Esophagus muscularis mucosa (tissue), 4 donors: ENCODE data around the gene MED10. TPM values are rescaled to one million over a fixed set of nuclear protein-coding genes. Genes with fewer than 3 reads are reported as not detected.
A peak's percentile ranks its signal among the peaks of the same experiment; 100 is the strongest.

ENCODE experiments used
- DNase-seq: peaks from one replicate; pipeline ENCODE4 v3.0.0-alpha.2; 2017; ENCODE audit errors: extremely low spot score
- H3K27ac ChIP-seq, 4 donors: fragments of 200-600 bp; sonication (generic); replicated peaks in 1 of 4; 1 replicate in 3 of 4; 2 replicates in 1 of 4; pipeline ENCODE4 v1.5.1; 2016 to 2019; ENCODE audit warnings: mild to moderate bottlenecking in 1 of 4
- H3K27me3 ChIP-seq, 4 donors: fragments of 200-600 bp; sonication (generic); one replicate each; pipeline versions ENCODE4 v1.5.1 to v1.6.0; 2016 to 2019
- H3K36me3 ChIP-seq, 4 donors: fragments of 200-600 bp; sonication (generic); one replicate each; pipeline ENCODE4 v1.5.1; 2016 to 2019
- H3K4me1 ChIP-seq, 4 donors: fragments of 200-600 bp; sonication (generic); one replicate each; pipeline ENCODE4 v1.5.1; 2016 to 2019
- H3K4me3 ChIP-seq, 4 donors: fragments of 200-600 bp; sonication (generic); 1 replicate in 2 of 4; 2 replicates in 2 of 4; pipeline ENCODE4 v1.5.1; 2016 to 2019; ENCODE audit warnings: mild to moderate bottlenecking in 4 of 4, moderate library complexity in 1 of 4
- H3K9me3 ChIP-seq, 4 donors: fragments of 200-600 bp; sonication (generic); 1 replicate in 3 of 4; 2 replicates in 1 of 4; pipeline ENCODE4 v1.5.1; 2016 to 2019
- EP300 ChIP-seq: sonication (generic); formaldehyde crosslinking; IDR thresholded peaks from one replicate; pipeline ENCODE4 v1.6.1; 2017; ENCODE audit warnings: antibody characterized with exemption
- POLR2A ChIP-seq: fragments of 450-650 bp; IDR thresholded peaks from one replicate; pipeline ENCODE4 v1.6.1; 2017; ENCODE audit warnings: antibody characterized with exemption, moderate library complexity, mild to moderate bottlenecking, low read depth
- POLR2AphosphoS5 ChIP-seq, 2 donors: sonication (generic); formaldehyde crosslinking; IDR thresholded peaks; one replicate each; pipeline ENCODE4 v1.6.1; 2017; ENCODE audit warnings: antibody characterized with exemption in 2 of 2
- WGBS: methylation state at CpG from one replicate; pipeline ENCODE4 v1.1.5; 2018; 5-methylcytosine and 5-hydroxymethylcytosine counted together
- intact Hi-C: fragments of 100-400 bp; cut with DNase I; formaldehyde crosslinking; loops from one replicate; pipeline ENCODE4 v1.15.1; 2023
- total RNA-seq, 4 donors: library from RNA; depleted of rRNA; stranded (reverse); fragments of >200 nt; gene quantifications; one replicate each; pipeline versions ENCODE4 v1.1.0 to v1.2.1, GENCODE V29; 2016
- TF ChIP-seq, protein P1 (sequence below), 3 experiments: fragments of 200-600 bp in 2 of 3; fragments of 450-650 bp in 1 of 3; sonication (generic) in 2 of 3; IDR thresholded peaks; one replicate each; pipeline ENCODE4 v1.5.1; 2017 to 2019; ENCODE audit warnings: antibody characterized with exemption in 3 of 3, mild to moderate bottlenecking in 2 of 3, moderate library complexity in 1 of 3

Gene MED10
- total RNA-seq, 4 donors from 2014 or later: 29.9 to 47.2 (median 35.2) TPM

DNA sequence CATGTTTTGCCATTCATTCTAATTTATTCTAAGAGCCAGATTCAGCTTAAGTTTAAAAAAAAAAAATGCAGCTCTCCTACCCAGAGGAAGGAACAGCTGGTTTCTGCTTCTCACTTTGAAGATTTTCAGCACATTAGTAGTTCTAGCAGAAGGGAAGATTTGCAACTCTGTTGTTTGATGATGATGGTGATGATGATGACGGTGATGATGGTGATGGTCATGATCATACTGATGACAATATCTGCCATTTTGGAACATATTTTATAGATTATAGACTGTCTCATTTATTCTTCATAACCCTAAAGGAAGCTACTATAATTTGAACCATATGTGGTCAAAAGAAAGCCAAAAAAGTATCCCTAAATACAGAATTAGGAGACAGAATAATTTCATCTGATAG, 7.9 kb upstream of the MED10 start:
- Histone ChIP-seq H3K9me3 (no peaks in the 10 kb centered on the region), H3K27ac (no peak overlapping the region), H3K36me3 (no peaks in the 10 kb centered on the region), H3K4me1 (no peaks in the 10 kb centered on the region), H3K4me3 (no peak overlapping the region), H3K27me3 (peaks cover 0 to 27% (median 0%) of the 10 kb centered on the region in 4 donors)
- intact Hi-C loops: no loop called here
- TF ChIP-seq POLR2AphosphoS5 (IDR thresholded peaks at IDR 0.05) (no peak), POLR2A (no peak), EP300 (no peak)
- TF ChIP-seq, protein P1, sequence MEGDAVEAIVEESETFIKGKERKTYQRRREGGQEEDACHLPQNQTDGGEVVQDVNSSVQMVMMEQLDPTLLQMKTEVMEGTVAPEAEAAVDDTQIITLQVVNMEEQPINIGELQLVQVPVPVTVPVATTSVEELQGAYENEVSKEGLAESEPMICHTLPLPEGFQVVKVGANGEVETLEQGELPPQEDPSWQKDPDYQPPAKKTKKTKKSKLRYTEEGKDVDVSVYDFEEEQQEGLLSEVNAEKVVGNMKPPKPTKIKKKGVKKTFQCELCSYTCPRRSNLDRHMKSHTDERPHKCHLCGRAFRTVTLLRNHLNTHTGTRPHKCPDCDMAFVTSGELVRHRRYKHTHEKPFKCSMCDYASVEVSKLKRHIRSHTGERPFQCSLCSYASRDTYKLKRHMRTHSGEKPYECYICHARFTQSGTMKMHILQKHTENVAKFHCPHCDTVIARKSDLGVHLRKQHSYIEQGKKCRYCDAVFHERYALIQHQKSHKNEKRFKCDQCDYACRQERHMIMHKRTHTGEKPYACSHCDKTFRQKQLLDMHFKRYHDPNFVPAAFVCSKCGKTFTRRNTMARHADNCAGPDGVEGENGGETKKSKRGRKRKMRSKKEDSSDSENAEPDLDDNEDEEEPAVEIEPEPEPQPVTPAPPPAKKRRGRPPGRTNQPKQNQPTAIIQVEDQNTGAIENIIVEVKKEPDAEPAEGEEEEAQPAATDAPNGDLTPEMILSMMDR (IDR thresholded peaks at IDR 0.05): no peak
- no peak for DNase-seq
- 92% methylated on average over 1 of the region's 1 CpG for WGBS

DNA sequence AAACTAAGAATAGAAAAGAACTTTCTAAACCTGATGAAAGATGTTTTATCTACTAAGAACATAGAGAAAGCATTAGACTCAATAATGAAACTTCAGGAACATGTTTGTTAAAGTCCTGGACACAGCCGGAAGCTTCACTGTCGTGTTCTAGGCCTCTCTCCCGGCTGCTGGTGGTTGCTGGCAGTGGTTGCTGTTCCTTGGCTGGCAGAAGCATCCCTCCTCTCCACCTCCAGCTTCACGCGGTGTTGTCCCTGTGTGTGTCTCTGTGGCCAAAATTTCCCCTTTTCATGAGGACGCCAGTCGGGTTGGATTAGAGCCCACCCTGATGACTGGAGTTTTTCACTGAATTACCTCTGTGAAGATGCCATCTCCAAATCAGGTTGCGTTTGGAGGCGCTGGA, 6.5 kb upstream of the MED10 start:
- H3K27me3 ChIP-seq: peaks cover 0 to 16% (median 0%) of the 10 kb centered on the region in 4 donors
- no peak overlapping the region for H3K27ac ChIP-seq
- DNase-seq: no peak
- no peaks in the 10 kb centered on the region for H3K9me3 ChIP-seq
- H3K36me3 ChIP-seq: no peaks in the 10 kb centered on the region
- H3K4me1 ChIP-seq: no peaks in the 10 kb centered on the region
- TF ChIP-seq, protein P1 (IDR thresholded peaks at IDR 0.05): no peak
- TF ChIP-seq EP300 (no peak), POLR2AphosphoS5 (IDR thresholded peaks at IDR 0.05) (no peak), POLR2A (no peak)
- H3K4me3 ChIP-seq: no peak overlapping the region
- intact Hi-C loops: no loop called here
- 86% methylated on average over 9 of the region's 9 CpGs for WGBS

DNA sequence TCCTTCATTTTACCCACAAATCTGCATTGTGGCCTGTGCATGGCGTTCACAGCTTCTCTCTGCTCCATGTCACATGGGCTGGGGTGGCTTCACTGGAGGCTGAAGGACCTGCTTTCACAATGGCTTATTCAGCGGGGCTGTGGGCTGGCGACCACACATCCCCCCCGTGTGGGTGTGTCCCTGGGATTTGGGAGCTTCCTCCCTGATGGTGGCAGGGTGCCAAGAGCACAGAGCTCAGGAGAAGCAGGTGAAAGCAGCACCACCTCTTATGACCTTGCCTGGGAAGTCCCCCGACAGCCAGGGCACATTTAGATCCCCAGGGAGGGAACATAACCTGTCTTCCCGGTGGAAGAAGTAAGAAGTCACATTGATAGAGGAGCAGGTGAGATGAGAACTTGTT, 5.0 kb upstream of the MED10 start:
- H3K4me1 ChIP-seq: peaks cover 0 to 9% (median 8%) of the 10 kb centered on the region in 4 donors
- no peak overlapping the region for H3K27ac ChIP-seq
- intact Hi-C loops: no loop called here
- no peak for DNase-seq
- TF ChIP-seq POLR2A (no peak), POLR2AphosphoS5 (IDR thresholded peaks at IDR 0.05) (no peak), EP300 (no peak)
- TF ChIP-seq, protein P1 (IDR thresholded peaks at IDR 0.05): no peak
- WGBS: 59% methylated on average over 5 of the region's 6 CpGs
- no peak overlapping the region for H3K4me3 ChIP-seq
- H3K27me3 ChIP-seq: peaks cover 0 to 16% (median 0%) of the 10 kb centered on the region in 4 donors
- H3K36me3 ChIP-seq: no peaks in the 10 kb centered on the region
- no peaks in the 10 kb centered on the region for H3K9me3 ChIP-seq

DNA sequence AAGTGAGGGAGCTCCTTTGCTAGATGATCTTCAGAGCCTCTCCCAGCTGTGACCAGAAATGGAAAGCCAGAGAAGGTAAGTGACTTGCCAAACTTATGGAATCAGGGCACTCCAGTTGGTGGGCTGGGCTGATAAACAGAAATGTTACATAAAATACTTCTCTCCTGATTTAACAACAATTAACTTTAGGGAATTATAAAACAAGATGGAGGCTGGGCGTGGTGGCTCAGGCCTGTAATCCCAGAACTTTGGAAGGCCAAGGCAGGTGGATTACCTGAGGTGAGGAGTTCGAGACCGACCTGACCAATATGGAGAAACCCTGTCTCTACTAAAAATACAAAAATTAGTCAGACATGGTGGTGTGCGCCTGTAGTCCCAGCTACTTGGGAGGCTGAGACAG, 899 bp upstream of the MED10 start:
- Histone ChIP-seq H3K4me1 (peaks cover 18 to 28% (median 26%) of the 10 kb centered on the region in 4 donors), H3K9me3 (no peaks in the 10 kb centered on the region), H3K27me3 (peaks cover 0 to 6% (median 0%) of the 10 kb centered on the region in 4 donors), H3K27ac (peak overlapping the region; percentile 80 to 93 (median 89)), H3K4me3 (peak overlapping the region; percentile 81 to 98 (median 96)), H3K36me3 (peaks cover 14 to 27% (median 20%) of the 10 kb centered on the region in 4 donors)
- 94% methylated on average over 4 of the region's 4 CpGs for WGBS
- TF ChIP-seq EP300 (no peak), POLR2A (no peak)
- TF ChIP-seq, protein P1 (IDR thresholded peaks at IDR 0.05): no peak
- intact Hi-C loops: loop anchor here (5.0 to 10.0 kb wide), 3 partner anchors 253 to 882 kb away; partner anchors contain the start of genes NSUN2 and SRD5A1
- no peak for DNase-seq

DNA sequence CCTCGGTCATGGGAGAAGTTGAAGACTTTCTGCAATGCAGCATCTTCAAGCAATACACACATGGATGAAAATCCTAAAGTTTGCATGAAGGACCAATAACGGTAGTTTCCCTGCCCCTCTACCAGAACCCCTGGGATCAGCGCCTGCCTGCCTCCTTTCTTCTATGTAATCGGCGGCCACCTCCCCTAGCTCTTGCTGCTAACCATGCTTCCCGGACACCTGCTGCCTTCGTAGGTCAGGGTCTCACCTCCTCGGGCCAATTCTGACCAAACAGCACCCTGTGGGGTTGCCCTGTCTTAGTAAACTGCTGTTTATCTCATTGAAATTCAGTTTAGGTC, 388 bp upstream of the MED10 start:
- no peak for TF ChIP-seq POLR2A
- no peak for TF ChIP-seq POLR2AphosphoS5 (IDR thresholded peaks at IDR 0.05)
- TF ChIP-seq EP300: no peak
- TF ChIP-seq, protein P1 (IDR thresholded peaks at IDR 0.05): no peak
- H3K9me3 ChIP-seq: no peaks in the 10 kb centered on the region
- 9% methylated on average over 7 of the region's 8 CpGs for WGBS
- H3K36me3 ChIP-seq: peaks cover 18 to 32% (median 23%) of the 10 kb centered on the region in 4 donors
- peak overlapping the region; percentile 81 to 98 (median 96) for H3K4me3 ChIP-seq
- intact Hi-C loops: loop anchor here (5.0 to 10.0 kb wide), 3 partner anchors 254 to 881 kb away; partner anchors contain the start of genes NSUN2 and SRD5A1
- peaks cover 18 to 28% (median 26%) of the 10 kb centered on the region in 4 donors for H3K4me1 ChIP-seq
- H3K27me3 ChIP-seq: peaks cover 0 to 6% (median 0%) of the 10 kb centered on the region in 4 donors
- no peak for DNase-seq
- peak overlapping the region; percentile 80 to 93 (median 89) for H3K27ac ChIP-seq
